Lower leg skin (tissue), 4 donors: ENCODE results near the gene PPP1R1B. TPM values are rescaled to one million over a fixed set of nuclear protein-coding genes. Genes with fewer than 3 reads are reported as not detected.

ENCODE experiments used
- DNase-seq, 2 donors: peaks; one replicate each; pipeline ENCODE4 v3.0.0-alpha.2; 2019; ENCODE audit warnings: low spot score in 2 of 2
- H3K4me3 ChIP-seq: fragments of 200-600 bp; sonication (generic); 2 replicates; pipeline ENCODE4 v1.5.1; 2017; ENCODE audit warnings: mild to moderate bottlenecking, low read depth; ENCODE audit not compliant: poor library complexity, severe bottlenecking
- POLR2A ChIP-seq, 2 donors: fragments of 450-650 bp; IDR thresholded peaks; one replicate each; pipeline ENCODE4 v1.6.1; 2016 to 2017; ENCODE audit warnings: antibody characterized with exemption in 2 of 2, mild to moderate bottlenecking in 1 of 2, moderate library complexity in 1 of 2
- WGBS, 2 donors: methylation state at CpG; one replicate each; pipeline ENCODE4 v1.1.5; 2018; 5-methylcytosine and 5-hydroxymethylcytosine counted together
- intact Hi-C: fragments of 100-400 bp; cut with DNase I; formaldehyde crosslinking; loops from one replicate; pipeline ENCODE4 v1.15.0; 2023; ENCODE audit warnings: low total_unique reads
- total RNA-seq, 4 donors: library from RNA; depleted of rRNA; stranded (reverse); fragments of >200 nt; gene quantifications; one replicate each; pipeline ENCODE4 v1.1.0, GENCODE V29; 2016
- TF ChIP-seq, protein P1 (sequence below), 3 donors: fragments of 450-650 bp; IDR thresholded peaks; one replicate each; pipeline ENCODE4 v1.5.1; 2016; ENCODE audit warnings: antibody characterized with exemption in 3 of 3, mild to moderate bottlenecking in 3 of 3, moderate library complexity in 2 of 3

Gene PPP1R1B
- total RNA-seq, 4 donors from 2014 or later, result 18.5 to 102 (median 51.8) TPM

GRCh38 chr17:39658346-39658745 lies 31.6 kb downstream of the PPP1R1B start:
- no peak for TF ChIP-seq POLR2A (IDR thresholded peaks at IDR 0.05)
- TF ChIP-seq, protein P1, sequence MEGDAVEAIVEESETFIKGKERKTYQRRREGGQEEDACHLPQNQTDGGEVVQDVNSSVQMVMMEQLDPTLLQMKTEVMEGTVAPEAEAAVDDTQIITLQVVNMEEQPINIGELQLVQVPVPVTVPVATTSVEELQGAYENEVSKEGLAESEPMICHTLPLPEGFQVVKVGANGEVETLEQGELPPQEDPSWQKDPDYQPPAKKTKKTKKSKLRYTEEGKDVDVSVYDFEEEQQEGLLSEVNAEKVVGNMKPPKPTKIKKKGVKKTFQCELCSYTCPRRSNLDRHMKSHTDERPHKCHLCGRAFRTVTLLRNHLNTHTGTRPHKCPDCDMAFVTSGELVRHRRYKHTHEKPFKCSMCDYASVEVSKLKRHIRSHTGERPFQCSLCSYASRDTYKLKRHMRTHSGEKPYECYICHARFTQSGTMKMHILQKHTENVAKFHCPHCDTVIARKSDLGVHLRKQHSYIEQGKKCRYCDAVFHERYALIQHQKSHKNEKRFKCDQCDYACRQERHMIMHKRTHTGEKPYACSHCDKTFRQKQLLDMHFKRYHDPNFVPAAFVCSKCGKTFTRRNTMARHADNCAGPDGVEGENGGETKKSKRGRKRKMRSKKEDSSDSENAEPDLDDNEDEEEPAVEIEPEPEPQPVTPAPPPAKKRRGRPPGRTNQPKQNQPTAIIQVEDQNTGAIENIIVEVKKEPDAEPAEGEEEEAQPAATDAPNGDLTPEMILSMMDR (IDR thresholded peaks at IDR 0.05), result no peak
- DNase-seq, result no peak
- H3K4me3 ChIP-seq, result no peak overlapping the region
- WGBS, 2 donors, result 89 to 95% methylated on average over 10 to 11 of the region's 11 CpGs
- intact Hi-C loops, result no loop called here

DNA sequence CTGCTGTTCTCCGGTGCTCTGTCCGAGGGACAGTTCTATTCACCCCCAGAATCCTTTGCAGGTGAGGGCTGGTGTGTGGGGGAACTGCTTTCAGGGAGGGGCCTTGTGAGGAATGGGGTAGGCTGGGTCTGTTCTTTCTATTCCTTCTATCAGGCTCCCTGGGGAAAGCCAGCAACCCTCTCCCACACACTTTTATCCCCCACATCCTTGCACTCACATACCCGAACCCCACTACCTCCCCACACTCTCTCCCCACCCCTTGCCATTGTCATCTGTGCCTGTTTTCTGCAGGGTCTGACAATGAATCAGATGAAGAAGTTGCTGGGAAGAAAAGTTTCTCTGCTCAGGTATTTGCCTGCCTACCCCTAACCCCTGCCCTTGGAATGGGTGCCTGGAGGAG lies 32.0 kb downstream of the PPP1R1B start:
- no peak for DNase-seq
- 91 to 94% methylated on average over 3 of the region's 3 CpGs for WGBS, 2 donors
- no peak for TF ChIP-seq POLR2A (IDR thresholded peaks at IDR 0.05)
- TF ChIP-seq, protein P1 (IDR thresholded peaks at IDR 0.05), result no peak
- H3K4me3 ChIP-seq, result no peak overlapping the region
- intact Hi-C loops, result no loop called here

DNA sequence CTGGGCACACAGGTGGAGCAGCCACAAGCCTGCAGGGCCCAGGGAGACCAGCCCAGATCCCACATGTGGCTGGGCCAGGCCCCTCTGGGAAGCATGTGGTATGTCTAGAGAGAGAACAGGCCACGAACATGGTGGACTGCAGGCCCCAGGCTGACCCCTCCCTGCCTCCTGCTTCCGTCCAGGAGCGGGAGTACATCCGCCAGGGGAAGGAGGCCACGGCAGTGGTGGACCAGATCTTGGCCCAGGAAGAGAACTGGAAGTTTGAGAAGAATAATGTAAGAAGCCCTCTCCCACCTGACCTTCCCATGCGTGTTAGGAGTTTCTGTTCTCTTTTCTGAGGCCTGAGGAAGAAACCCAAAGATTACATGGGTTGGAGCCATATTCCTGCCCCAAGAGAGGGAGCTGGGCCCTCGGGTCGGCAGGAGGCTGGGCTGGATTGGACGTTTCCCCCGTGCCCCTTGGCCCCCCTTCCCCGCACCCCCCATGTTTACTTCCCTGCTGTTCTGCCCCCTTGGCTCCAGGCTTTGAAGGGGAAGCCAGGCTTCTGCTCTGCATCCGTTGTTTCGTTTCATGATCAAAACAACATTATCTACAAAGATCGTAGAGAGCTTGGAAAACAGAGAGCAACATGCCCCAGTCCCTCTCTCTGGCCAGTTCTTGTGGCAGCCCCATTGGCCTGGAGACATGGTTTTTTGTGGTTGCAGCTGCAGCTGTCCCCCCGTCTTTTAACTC lies 32.7 kb downstream of the PPP1R1B start:
- intact Hi-C loops, result no loop called here
- TF ChIP-seq, protein P1 (IDR thresholded peaks at IDR 0.05), result no peak
- no peak for TF ChIP-seq POLR2A (IDR thresholded peaks at IDR 0.05)
- H3K4me3 ChIP-seq, result no peak overlapping the region
- WGBS, 2 donors, result 62 to 68% methylated on average over 15 of the region's 15 CpGs
- no peak for DNase-seq

- intact Hi-C loops, result no loop called here
- no peak for DNase-seq
- 78 to 89% methylated on average over 4 to 5 of the region's 5 CpGs for WGBS, 2 donors
- TF ChIP-seq POLR2A (IDR thresholded peaks at IDR 0.05), result no peak
- TF ChIP-seq, protein P1 (IDR thresholded peaks at IDR 0.05), result no peak
- H3K4me3 ChIP-seq, result no peak overlapping the region
These were observed 33.2 kb downstream of the PPP1R1B start for GRCh38 chr17:39660011-39660360.

DNA sequence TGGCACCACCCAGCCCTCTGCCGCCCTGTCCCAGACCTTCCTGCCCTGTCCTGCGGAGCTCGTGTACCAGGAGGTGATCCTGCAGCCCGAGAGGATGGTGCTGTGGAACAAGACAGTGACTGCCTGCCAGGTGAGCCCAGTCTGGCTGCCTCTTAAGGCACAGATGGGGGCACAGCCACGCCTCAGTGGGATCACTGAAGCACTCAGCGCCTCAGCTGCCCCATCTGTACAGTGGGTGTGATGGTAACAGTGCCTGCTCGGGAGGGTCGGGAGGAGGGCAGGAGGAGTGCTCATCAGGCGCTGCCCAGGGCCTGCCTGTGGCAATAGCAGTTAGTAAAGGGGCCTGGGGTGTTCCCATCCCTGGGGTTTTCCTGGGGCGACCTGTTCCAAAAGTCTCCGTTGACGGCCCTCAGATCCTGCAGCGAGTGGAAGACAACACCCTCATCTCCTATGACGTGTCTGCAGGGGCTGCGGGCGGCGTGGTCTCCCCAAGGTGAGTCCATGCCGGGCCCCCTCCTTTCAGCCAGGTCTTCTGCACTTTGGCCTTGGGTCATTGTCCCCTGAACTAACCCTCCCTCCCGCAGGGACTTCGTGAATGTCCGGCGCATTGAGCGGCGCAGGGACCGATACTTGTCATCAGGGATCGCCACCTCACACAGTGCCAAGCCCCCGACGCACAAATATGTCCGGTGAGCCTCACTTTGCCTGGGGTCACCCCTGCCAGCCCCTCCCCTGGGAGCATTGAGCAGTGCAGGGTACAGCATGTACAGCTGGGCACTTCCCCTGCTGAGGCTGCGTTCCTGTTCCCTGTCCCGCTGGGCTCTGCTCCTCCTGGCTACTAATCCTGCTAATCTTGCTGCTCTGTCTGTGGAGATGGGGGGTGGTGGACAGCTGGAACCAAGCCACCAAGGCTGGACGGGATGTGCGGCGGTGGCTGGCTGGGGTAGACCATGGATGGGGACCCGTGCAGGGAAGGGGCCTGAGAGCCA lies 33.9 kb downstream of the PPP1R1B start:
- no peak for TF ChIP-seq POLR2A (IDR thresholded peaks at IDR 0.05)
- TF ChIP-seq, protein P1 (IDR thresholded peaks at IDR 0.05), result no peak
- no peak for DNase-seq
- WGBS, 2 donors, result 86 to 91% methylated on average over 29 to 30 of the region's 35 CpGs
- H3K4me3 ChIP-seq, result no peak overlapping the region
- intact Hi-C loops, result no loop called here
